ENCODE results near the gene STS. TPM values are rescaled to one million over a fixed set of nuclear protein-coding genes. Genes with fewer than 3 reads are reported as not detected.
A peak's percentile ranks its signal among the peaks of the same experiment; 100 is the strongest.
"Not testable (repeated sequence)": the region's sequence is repeated elsewhere in the genome, so short reads cannot be mapped to it uniquely, and the experiment has no call there.

The STS gene
- total RNA-seq, 1 donor from 2014 or later: 2.2 TPM

- peak; percentile 48 for TF ChIP-seq CTCF (conservative IDR thresholded peaks at IDR 0.05; ENCODE audit: low read depth, low read length)
- no peak overlapping the region for H3K4me3 ChIP-seq (ENCODE audit: low read depth, low read length)
- DNase-seq (ENCODE audit: low read depth): no peak
Observed at GRCh38 chrX:7170898-7171297, 23.4 kb downstream of the STS start.

GRCh38 chrX:7178859-7179258 is 31.3 kb downstream of the STS start:
- DNase-seq (ENCODE audit: low read depth): not testable (repeated sequence)

GRCh38 chrX:7179446-7179845 is 31.9 kb downstream of the STS start:
- no peak for DNase-seq (ENCODE audit: low read depth)
- H3K4me3 ChIP-seq (ENCODE audit: low read depth, low read length): no peak overlapping the region
- TF ChIP-seq CTCF (conservative IDR thresholded peaks at IDR 0.05; ENCODE audit: low read depth, low read length): no peak

More at GRCh38 chrX:7178859-7179258, 31.3 kb downstream of the STS start:
- H3K4me3 ChIP-seq (ENCODE audit: low read depth, low read length): not testable (repeated sequence)

- DNase-seq (ENCODE audit: low read depth): no peak
- no peak for TF ChIP-seq CTCF (conservative IDR thresholded peaks at IDR 0.05; ENCODE audit: low read depth, low read length)
- H3K4me3 ChIP-seq (ENCODE audit: low read depth, low read length): no peak overlapping the region
Observed at GRCh38 chrX:7184816-7185215, 37.3 kb downstream of the STS start.

- no peak for DNase-seq (ENCODE audit: low read depth)
- no peak for TF ChIP-seq CTCF (conservative IDR thresholded peaks at IDR 0.05; ENCODE audit: low read depth, low read length)
- H3K4me3 ChIP-seq (ENCODE audit: low read depth, low read length): no peak overlapping the region
Observed at GRCh38 chrX:7188672-7189071, 41.2 kb downstream of the STS start.

- DNase-seq (ENCODE audit: low read depth): no peak
- H3K4me3 ChIP-seq (ENCODE audit: low read depth, low read length): no peak overlapping the region
- no peak for TF ChIP-seq CTCF (conservative IDR thresholded peaks at IDR 0.05; ENCODE audit: low read depth, low read length)
Observed at GRCh38 chrX:7190157-7190556, 42.6 kb downstream of the STS start.

GRCh38 chrX:7191681-7192110 is 44.2 kb downstream of the STS start:
- no peak for DNase-seq (ENCODE audit: low read depth)
- no peak overlapping the region for H3K4me3 ChIP-seq (ENCODE audit: low read depth, low read length)
- TF ChIP-seq CTCF (conservative IDR thresholded peaks at IDR 0.05; ENCODE audit: low read depth, low read length): peak; percentile 32

- DNase-seq (ENCODE audit: low read depth): no peak
- no peak for TF ChIP-seq CTCF (conservative IDR thresholded peaks at IDR 0.05; ENCODE audit: low read depth, low read length)
- no peak overlapping the region for H3K4me3 ChIP-seq (ENCODE audit: low read depth, low read length)
Observed at GRCh38 chrX:7192871-7193270, 45.4 kb downstream of the STS start.

Data from epithelial cell of proximal tubule (primary cell).